ENCODE results near the gene FBP2. TPM values are rescaled to one million over a fixed set of nuclear protein-coding genes. Genes with fewer than 3 reads are reported as not detected.

The FBP2 gene
- total RNA-seq, 1 donor from 2014 or later = 5.5 TPM

Other genes with a start within 250 kb of the FBP2 start
- 0.10 TPM for gene PCAT7, start 38.7 kb downstream of the FBP2 start, total RNA-seq
- 5.1 TPM for gene FBP1, start 45.7 kb upstream of the FBP2 start, total RNA-seq
- gene AOPEP, start 132.9 kb upstream of the FBP2 start, total RNA-seq = 119 TPM

Data from skin of body (tissue), 1 donor.